KOPT-K1 (cell line): ENCODE results near the gene CD1B.
A peak's percentile ranks its signal among the peaks of the same experiment; 100 is the strongest.
"Not testable (repeated sequence)": the region's sequence is repeated elsewhere in the genome, so short reads cannot be mapped to it uniquely, and the experiment has no call there.

Source experiments
- H3K27ac ChIP-seq: fragments of 200-600 bp; sonication (generic); 2 replicates; pipeline ENCODE4 v1.5.1; 2016; ENCODE audit warnings: antibody characterized with exemption, mild to moderate bottlenecking, low read depth, low read length; ENCODE audit not compliant: poor library complexity, severe bottlenecking
- H3K36me3 ChIP-seq: fragments of 200-600 bp; sonication (generic); 2 replicates; pipeline ENCODE4 v1.5.1; 2017; ENCODE audit warnings: antibody characterized with exemption, mild to moderate bottlenecking, low read length, moderate library complexity; ENCODE audit not compliant: insufficient read depth
- H3K9me3 ChIP-seq: fragments of 200-600 bp; sonication (generic); 2 replicates; pipeline ENCODE4 v1.5.1; 2017; ENCODE audit warnings: antibody characterized with exemption, low read length, mild to moderate bottlenecking; ENCODE audit not compliant: insufficient read depth, poor library complexity, severe bottlenecking

Gene CD1B

GRCh38 chr1:158331481-158332150 lies at the start of gene CD1B:
Gene CD1B, minus strand, starts transcription at chr1:158331531. Its CDS starts 108 bp downstream, at chr1:158331423.
- peaks cover 29% of the 10 kb centered on the region for H3K36me3 ChIP-seq
- peak within 1 kb of the TSS; percentile 99 for H3K27ac ChIP-seq
- H3K9me3 ChIP-seq, result peaks cover 20% of the 10 kb centered on the region

- Histone ChIP-seq H3K27ac (no peak overlapping the region), H3K9me3 (peaks cover 59% of the 10 kb centered on the region), H3K36me3 (no peaks in the 10 kb centered on the region)
Measured at GRCh38 chr1:158374860-158375259, 43.5 kb upstream of the CD1B start.

- H3K27ac ChIP-seq, H3K36me3 ChIP-seq: not testable (repeated sequence)
- H3K9me3 ChIP-seq, result peaks cover 63% of the 10 kb centered on the region
Measured at GRCh38 chr1:158374101-158374500, 42.8 kb upstream of the CD1B start.

GRCh38 chr1:158371188-158371953 lies 40.0 kb upstream of the CD1B start:
- H3K27ac ChIP-seq, result no peak overlapping the region
- peaks cover 63% of the 10 kb centered on the region for H3K9me3 ChIP-seq
- H3K36me3 ChIP-seq, result no peaks in the 10 kb centered on the region

- peaks cover 44% of the 10 kb centered on the region for H3K9me3 ChIP-seq
- H3K36me3 ChIP-seq, result no peaks in the 10 kb centered on the region
- H3K27ac ChIP-seq, result no peak overlapping the region
Measured at GRCh38 chr1:158366783-158367182, 35.5 kb upstream of the CD1B start.

GRCh38 chr1:158362941-158363340 lies 31.6 kb upstream of the CD1B start:
- H3K27ac ChIP-seq, result peak overlapping the region; percentile 66
- peaks cover 17% of the 10 kb centered on the region for H3K9me3 ChIP-seq
- H3K36me3 ChIP-seq, result peaks cover 14% of the 10 kb centered on the region; the same call in 1 of the 2 replicates

- H3K9me3 ChIP-seq, result peaks cover 17% of the 10 kb centered on the region
- H3K36me3 ChIP-seq, result peaks cover 19% of the 10 kb centered on the region; the same call in 1 of the 2 replicates
- H3K27ac ChIP-seq, result peak overlapping the region; percentile 66
Measured at GRCh38 chr1:158362482-158362881, 31.2 kb upstream of the CD1B start.

GRCh38 chr1:158357441-158357840 lies 26.1 kb upstream of the CD1B start:
- H3K27ac ChIP-seq, result peak overlapping the region; percentile 98
- H3K36me3 ChIP-seq, result peaks cover 29% of the 10 kb centered on the region; the same call in 1 of the 2 replicates
- no peaks in the 10 kb centered on the region for H3K9me3 ChIP-seq

- Histone ChIP-seq H3K27ac (peak overlapping the region; percentile 98), H3K9me3 (no peaks in the 10 kb centered on the region), H3K36me3 (peaks cover 29% of the 10 kb centered on the region; the same call in 1 of the 2 replicates)
Measured at GRCh38 chr1:158356616-158357015, 25.3 kb upstream of the CD1B start.

- H3K9me3 ChIP-seq, result no peaks in the 10 kb centered on the region
- peak overlapping the region; percentile 98 for H3K27ac ChIP-seq
- H3K36me3 ChIP-seq, result peaks cover 29% of the 10 kb centered on the region; the same call in 1 of the 2 replicates
Measured at GRCh38 chr1:158355773-158356285, 24.5 kb upstream of the CD1B start.

- no peaks in the 10 kb centered on the region for H3K9me3 ChIP-seq
- peaks cover 27% of the 10 kb centered on the region; the same call in 1 of the 2 replicates for H3K36me3 ChIP-seq
- H3K27ac ChIP-seq, result peak overlapping the region; percentile 98
Measured at GRCh38 chr1:158354255-158354654, 22.9 kb upstream of the CD1B start.

- Histone ChIP-seq H3K9me3 (peaks cover 4% of the 10 kb centered on the region), H3K36me3 (peaks cover 20% of the 10 kb centered on the region; the same call in 1 of the 2 replicates), H3K27ac (peak within 1 kb of the TSS; percentile 98)
Measured at GRCh38 chr1:158353303-158354075, 22.2 kb upstream of the CD1B start, which contains the start of gene CD1E. Gene CD1E, plus strand, starts transcription at chr1:158353894. Its CDS starts 95 bp downstream, at chr1:158353989.

- not testable (repeated sequence) for H3K36me3 ChIP-seq, H3K27ac ChIP-seq
- peaks cover 38% of the 10 kb centered on the region for H3K9me3 ChIP-seq
Measured at GRCh38 chr1:158348946-158349345, 17.6 kb upstream of the CD1B start.

GRCh38 chr1:158336413-158336812 lies 5.1 kb upstream of the CD1B start:
- Histone ChIP-seq H3K27ac (peak overlapping the region; percentile 99), H3K9me3 (peaks cover 50% of the 10 kb centered on the region)
- H3K36me3 ChIP-seq, result not testable (repeated sequence)

- Histone ChIP-seq H3K36me3 (no peaks in the 10 kb centered on the region), H3K9me3 (peaks cover 39% of the 10 kb centered on the region), H3K27ac (peak overlapping the region; percentile 99)
Measured at GRCh38 chr1:158335213-158335532, 3.8 kb upstream of the CD1B start.
